ACC112 (cell line): ENCODE measurements around the gene CD79A.

Experiments used
- H2AFZ ChIP-seq: fragments of 200-600 bp; sonication (generic); one replicate; pipeline ENCODE4 v1.6.0; 2017; ENCODE audit warnings: antibody characterized with exemption, low read length; ENCODE audit not compliant: unreplicated experiment
- H3K27ac ChIP-seq: fragments of 200-600 bp; sonication (generic); 2 replicates; pipeline ENCODE4 v1.5.1; 2014; ENCODE audit warnings: low read depth, mild to moderate bottlenecking, antibody characterized with exemption, low read length, moderate library complexity
- H3K27me3 ChIP-seq: fragments of 200-600 bp; sonication (generic); 2 replicates; pipeline ENCODE4 v1.6.1; 2014; ENCODE audit warnings: mild to moderate bottlenecking, antibody characterized with exemption, low read length, moderate library complexity, mixed read lengths; ENCODE audit not compliant: insufficient read depth
- H3K36me3 ChIP-seq: fragments of 200-600 bp; sonication (generic); 2 replicates; pipeline ENCODE4 v1.6.1; 2016; ENCODE audit warnings: mild to moderate bottlenecking, antibody characterized with exemption, low read length, moderate library complexity, mixed read lengths; ENCODE audit not compliant: insufficient read depth
- H3K4me1 ChIP-seq: fragments of 200-600 bp; sonication (generic); one replicate; pipeline ENCODE4 v1.6.1; 2016; ENCODE audit warnings: low read length, mixed read lengths; ENCODE audit not compliant: insufficient read depth, unreplicated experiment, control insufficient read depth
- H3K4me3 ChIP-seq: fragments of 200-600 bp; sonication (generic); 2 replicates; pipeline ENCODE4 v1.5.1; 2014; ENCODE audit warnings: mild to moderate bottlenecking, low read depth, low read length
- H3K79me2 ChIP-seq: fragments of 200-600 bp; sonication (generic); one replicate; pipeline ENCODE4 v1.6.0; 2016; ENCODE audit warnings: low read length; ENCODE audit not compliant: control insufficient read depth, unreplicated experiment, insufficient read depth

Gene CD79A

DNA sequence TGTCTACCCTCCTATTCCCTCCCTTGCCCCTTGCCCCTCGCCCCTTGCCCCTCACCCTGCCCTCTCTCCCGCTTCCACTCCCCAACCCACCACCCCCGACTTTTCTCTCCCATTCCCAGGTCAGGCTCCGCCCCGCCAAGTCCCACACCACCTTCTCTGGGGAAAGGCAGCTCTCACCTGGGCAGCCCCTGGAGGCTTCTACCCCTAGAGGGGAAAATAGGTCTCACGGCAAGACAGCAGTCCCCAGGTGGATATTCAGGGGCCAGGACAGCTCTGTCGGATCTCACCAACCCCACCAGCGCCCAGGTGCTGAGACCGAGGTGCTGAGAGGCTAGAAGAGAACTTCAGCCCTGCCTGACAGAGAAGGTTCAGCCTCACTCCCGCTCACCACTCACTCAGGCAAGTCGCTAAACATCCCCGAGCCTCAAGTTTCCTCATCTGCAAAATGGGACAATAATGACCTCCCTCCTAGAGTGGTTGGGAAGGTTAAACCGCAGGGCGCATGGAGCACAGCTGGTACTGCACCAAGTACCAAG, 52.5 kb downstream of the CD79A start:
- Histone ChIP-seq H3K4me3 (no peak overlapping the region), H2AFZ (no peak overlapping the region), H3K36me3 (no peaks in the 10 kb centered on the region), H3K27ac (no peak overlapping the region), H3K79me2 (no peaks in the 10 kb centered on the region), H3K27me3 (peaks cover 71% of the 10 kb centered on the region), H3K4me1 (no peaks in the 10 kb centered on the region)

DNA sequence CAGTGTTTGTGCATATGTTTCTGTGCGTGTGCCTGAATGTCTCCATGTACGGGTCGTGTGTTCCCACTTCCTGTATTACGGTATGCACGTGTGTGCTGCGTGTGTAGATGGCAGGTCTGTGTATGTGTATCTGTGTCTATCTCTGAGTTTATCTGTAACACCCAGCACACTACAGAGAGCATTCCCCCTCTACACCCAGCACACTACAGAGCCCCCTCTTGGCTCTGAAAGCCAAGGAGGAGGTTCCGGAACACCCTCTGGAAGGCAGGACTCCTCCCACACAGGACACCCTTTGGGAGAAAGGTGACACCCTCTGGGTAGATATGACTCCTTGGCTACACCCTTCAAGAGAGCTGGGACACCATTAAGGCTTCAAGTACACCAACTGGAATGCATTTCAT, 53.2 kb downstream of the CD79A start:
- Histone ChIP-seq H3K4me1 (no peaks in the 10 kb centered on the region), H3K27me3 (peaks cover 68% of the 10 kb centered on the region), H2AFZ (no peak overlapping the region), H3K27ac (no peak overlapping the region), H3K79me2 (no peaks in the 10 kb centered on the region), H3K4me3 (no peak overlapping the region), H3K36me3 (no peaks in the 10 kb centered on the region)
